ENCODE measurements around the gene DENND1A.

- TF ChIP-seq CTCF (IDR thresholded peaks at IDR 0.05) (no peak), JUN (IDR thresholded peaks at IDR 0.05) (no peak), RAD21 (conservative IDR thresholded peaks at IDR 0.05 in 1 of 2, IDR thresholded peaks at IDR 0.05 in 1 of 2) (no peak), POLR2A (IDR thresholded peaks at IDR 0.05; ENCODE audit: low read length) (no peak), HDAC2 (IDR thresholded peaks at IDR 0.05) (no peak), POLR2AphosphoS2 (conservative IDR thresholded peaks at IDR 0.05; ENCODE audit: low read length) (no peak), GATA3 (IDR thresholded peaks at IDR 0.05; ENCODE audit: borderline replicate concordance) (no peak), ZFP36 (IDR thresholded peaks at IDR 0.05; ENCODE audit: borderline replicate concordance, partially characterized antibody) (no peak), CEBPB (IDR thresholded peaks at IDR 0.05) (no peak)
- TF ChIP-seq, protein P1, sequence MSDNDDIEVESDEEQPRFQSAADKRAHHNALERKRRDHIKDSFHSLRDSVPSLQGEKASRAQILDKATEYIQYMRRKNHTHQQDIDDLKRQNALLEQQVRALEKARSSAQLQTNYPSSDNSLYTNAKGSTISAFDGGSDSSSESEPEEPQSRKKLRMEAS (IDR thresholded peaks at IDR 0.05) = no peak
Measured at GRCh38 chr9:123357743-123358059, 572.2 kb downstream of the DENND1A start.
